ENCODE data around the gene IL4I1.

IL4I1 gene

DNA sequence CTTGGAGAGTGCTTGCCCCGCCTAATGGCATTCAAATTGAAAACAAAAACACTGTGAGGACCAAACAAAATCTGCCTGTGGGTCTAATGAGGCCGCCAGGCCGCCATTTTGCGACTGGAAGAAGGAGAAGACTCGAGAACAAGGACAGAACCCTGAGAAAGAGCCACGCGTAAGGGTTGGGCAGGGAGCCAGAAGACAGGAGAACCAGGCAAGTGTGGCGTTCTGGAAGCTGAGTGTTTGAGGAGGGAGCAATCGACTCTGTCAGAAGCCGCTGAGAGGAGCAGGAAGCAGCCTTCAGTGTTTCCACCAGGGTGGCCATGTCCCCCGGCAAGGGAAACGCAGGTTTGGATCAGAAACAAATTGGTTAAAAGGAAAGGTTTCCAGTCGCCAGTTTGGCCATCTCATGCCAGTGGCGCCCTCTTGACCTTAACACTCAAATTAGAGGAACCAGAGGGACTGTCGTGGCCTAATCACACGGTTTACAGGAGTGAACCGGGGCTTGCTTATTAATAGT lies 55.9 kb downstream of the IL4I1 start:
- H3K9me3 ChIP-seq (ENCODE audit: control insufficient read depth, insufficient read depth, low read length), result no peaks in the 10 kb centered on the region
- H3K4me1 ChIP-seq (ENCODE audit: insufficient read depth, low read length), result no peaks in the 10 kb centered on the region
- H3K36me3 ChIP-seq (ENCODE audit: insufficient read depth, low read length), result peaks cover 16% of the 10 kb centered on the region
- no peak overlapping the region for H3K9ac ChIP-seq (ENCODE audit: low read depth, low read length)

DNA sequence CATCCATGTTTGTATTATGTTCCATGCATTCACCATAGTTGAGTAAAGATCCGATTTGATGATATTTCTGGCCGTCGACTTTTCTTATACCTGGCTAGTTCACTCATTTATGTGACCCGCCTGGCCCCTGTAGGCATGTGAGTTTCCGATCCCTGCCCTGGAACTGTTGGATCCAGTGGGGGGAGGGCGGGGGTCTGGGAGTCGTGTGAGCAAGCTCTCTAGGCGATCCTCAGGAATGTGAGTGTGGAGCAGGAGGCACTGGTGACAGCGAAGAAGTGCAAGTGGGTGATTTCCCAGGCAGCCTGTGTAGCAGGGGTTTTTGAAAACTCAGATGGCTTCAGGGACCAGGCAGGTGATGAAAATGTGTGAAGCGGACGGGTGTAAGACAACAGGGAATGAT lies 56.4 kb downstream of the IL4I1 start:
- Histone ChIP-seq H3K4me1 (ENCODE audit: insufficient read depth, low read length) (no peaks in the 10 kb centered on the region), H3K9me3 (ENCODE audit: control insufficient read depth, insufficient read depth, low read length) (no peaks in the 10 kb centered on the region), H3K9ac (ENCODE audit: low read depth, low read length) (no peak overlapping the region), H3K36me3 (ENCODE audit: insufficient read depth, low read length) (peaks cover 16% of the 10 kb centered on the region)

DNA sequence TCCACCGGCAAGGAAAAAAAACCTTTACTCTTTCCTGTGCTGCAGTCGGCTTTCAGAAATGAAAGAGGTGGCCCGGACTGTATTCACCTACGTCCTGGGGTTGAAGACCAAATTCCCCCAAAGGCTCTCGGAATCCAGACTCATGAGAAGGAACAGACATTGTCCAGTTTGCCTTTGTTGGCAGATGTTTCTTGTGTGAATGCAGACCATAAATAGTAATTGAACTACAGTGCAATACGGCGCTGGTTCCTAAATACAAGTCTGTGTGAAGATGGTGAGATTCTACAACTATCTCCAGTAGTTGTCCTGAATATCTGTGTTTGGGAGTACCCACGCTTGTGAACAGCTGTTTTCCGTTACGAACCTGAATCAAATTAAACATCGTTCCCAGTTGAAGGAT lies 57.0 kb downstream of the IL4I1 start:
- H3K9ac ChIP-seq (ENCODE audit: low read depth, low read length), result no peak overlapping the region
- H3K36me3 ChIP-seq (ENCODE audit: insufficient read depth, low read length), result peaks cover 16% of the 10 kb centered on the region
- H3K4me1 ChIP-seq (ENCODE audit: insufficient read depth, low read length), result no peaks in the 10 kb centered on the region
- H3K9me3 ChIP-seq (ENCODE audit: control insufficient read depth, insufficient read depth, low read length), result no peaks in the 10 kb centered on the region

Measured in ES-I3 (cell line).